Neutrophil (primary cell): ENCODE measurements around the gene SPATS2L.
A peak's percentile ranks its signal among the peaks of the same experiment; 100 is the strongest.

Experiments used
- H3K27ac ChIP-seq: fragments of 200-600 bp; sonication (generic); 2 replicates; pipeline ENCODE4 v1.5.1; 2016; ENCODE audit warnings: mild to moderate bottlenecking, moderate library complexity
- H3K27me3 ChIP-seq: fragments of 200-600 bp; sonication (generic); 2 replicates; pipeline ENCODE4 v1.6.0; 2016; ENCODE audit warnings: mild to moderate bottlenecking
- H3K36me3 ChIP-seq: fragments of 200-600 bp; sonication (generic); 2 replicates; pipeline ENCODE4 v1.5.1; 2017
- H3K4me1 ChIP-seq, 2 experiments: fragments of 200-600 bp in 1 of 2; sonication (generic) in 1 of 2; 1 replicate in 1 of 2; 2 replicates in 1 of 2; pipeline versions ENCODE4 v1.5.1 to v1.6.1; 2013 to 2016; ENCODE audit warnings: low read depth in 1 of 2, low read length in 1 of 2, mild to moderate bottlenecking in 1 of 2, moderate library complexity in 1 of 2; ENCODE audit not compliant: control insufficient read depth in 1 of 2, insufficient read depth in 1 of 2
- H3K4me3 ChIP-seq, 2 experiments: fragments of 200-600 bp in 1 of 2; sonication (generic) in 1 of 2; 1 replicate in 1 of 2; 2 replicates in 1 of 2; pipeline ENCODE4 v1.5.1; 2013 to 2016; ENCODE audit warnings: low read depth in 1 of 2, low read length in 1 of 2, mild to moderate bottlenecking in 1 of 2, moderate library complexity in 1 of 2
- H3K9me3 ChIP-seq: fragments of 200-600 bp; sonication (generic); 2 replicates; pipeline ENCODE4 v1.5.1; 2016
- CTCF ChIP-seq: fragments of 200-600 bp; sonication (generic); IDR thresholded peaks from 2 replicates; pipeline ENCODE4 v1.5.1; 2016; ENCODE audit warnings: antibody characterized with exemption

Gene SPATS2L

GRCh38 chr2:200302940-200303727, 3.4 kb upstream of the SPATS2L start:
- no peak overlapping the region for H3K4me3 ChIP-seq
- TF ChIP-seq CTCF, result no peak
- H3K27me3 ChIP-seq, result peaks cover 57% of the 10 kb centered on the region
- H3K4me1 ChIP-seq, result peaks cover 11 to 17% of the 10 kb centered on the region in 2 experiments
- H3K27ac ChIP-seq, result no peak overlapping the region
- no peaks in the 10 kb centered on the region for H3K9me3 ChIP-seq
- no peaks in the 10 kb centered on the region for H3K36me3 ChIP-seq

GRCh38 chr2:200305797-200306195, 697 bp upstream of the SPATS2L start:
- Histone ChIP-seq H3K36me3 (no peaks in the 10 kb centered on the region), H3K27ac (no peak overlapping the region), H3K4me3 (peak overlapping the region in 1 of 2 experiments; percentile 52), H3K4me1 (peaks cover 11 to 17% of the 10 kb centered on the region in 2 experiments), H3K9me3 (no peaks in the 10 kb centered on the region), H3K27me3 (peaks cover 84% of the 10 kb centered on the region)
- no peak for TF ChIP-seq CTCF

DNA sequence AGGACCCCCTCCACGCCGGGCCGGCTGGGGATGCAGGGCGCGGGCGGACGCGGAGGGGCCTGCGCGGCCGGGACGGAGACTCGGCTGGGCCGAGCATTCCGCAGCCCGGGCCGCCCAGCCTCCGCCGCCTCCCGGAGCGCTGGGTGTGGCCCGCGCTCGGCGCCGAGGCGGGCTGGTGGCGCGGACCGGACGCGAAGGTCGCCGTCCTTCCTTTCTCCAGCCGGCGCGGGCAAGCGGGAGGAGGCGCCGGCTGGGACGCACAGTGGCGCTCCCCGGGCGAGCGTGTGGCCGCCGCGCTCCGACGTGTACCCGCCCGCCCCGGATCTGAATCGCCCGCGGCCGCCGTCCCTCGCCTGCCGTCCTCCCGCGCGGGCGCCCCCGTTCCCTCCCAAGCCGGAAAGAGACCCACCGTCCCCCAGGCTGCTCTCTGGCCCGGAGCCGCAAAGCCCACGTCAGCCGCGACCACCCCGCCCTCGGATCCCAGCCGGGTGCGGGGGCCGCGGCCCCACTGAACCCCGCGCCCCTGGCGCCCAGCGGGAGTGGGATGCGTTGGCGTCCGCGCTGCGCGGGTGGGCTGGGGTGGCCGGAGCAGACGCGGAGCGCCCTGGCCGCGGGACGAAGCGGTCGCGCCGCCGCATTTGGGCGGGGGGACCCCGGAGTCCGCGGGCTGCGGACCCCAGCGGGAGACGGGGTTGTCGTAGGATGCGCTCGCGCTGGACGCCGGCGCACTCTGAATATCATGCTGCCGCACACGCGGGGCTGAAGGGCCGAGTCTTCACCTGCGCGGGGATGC, 634 bp downstream of the SPATS2L start:
- no peaks in the 10 kb centered on the region for H3K9me3 ChIP-seq
- H3K27ac ChIP-seq, result no peak overlapping the region
- no peaks in the 10 kb centered on the region for H3K36me3 ChIP-seq
- TF ChIP-seq CTCF, result no peak
- peaks cover 91% of the 10 kb centered on the region for H3K27me3 ChIP-seq
- peak overlapping the region; percentile 32 to 45 for H3K4me3 ChIP-seq
- H3K4me1 ChIP-seq, result peaks cover 11 to 17% of the 10 kb centered on the region in 2 experiments

- no peaks in the 10 kb centered on the region for H3K9me3 ChIP-seq
- H3K4me1 ChIP-seq, result peaks cover 11 to 17% of the 10 kb centered on the region in 2 experiments
- peaks cover 86% of the 10 kb centered on the region for H3K27me3 ChIP-seq
- no peak for TF ChIP-seq CTCF
- peak overlapping the region; percentile 32 to 45 for H3K4me3 ChIP-seq
- no peak overlapping the region for H3K27ac ChIP-seq
- H3K36me3 ChIP-seq, result no peaks in the 10 kb centered on the region
Observed at GRCh38 chr2:200307724-200308545, 1.4 kb downstream of the SPATS2L start.

DNA sequence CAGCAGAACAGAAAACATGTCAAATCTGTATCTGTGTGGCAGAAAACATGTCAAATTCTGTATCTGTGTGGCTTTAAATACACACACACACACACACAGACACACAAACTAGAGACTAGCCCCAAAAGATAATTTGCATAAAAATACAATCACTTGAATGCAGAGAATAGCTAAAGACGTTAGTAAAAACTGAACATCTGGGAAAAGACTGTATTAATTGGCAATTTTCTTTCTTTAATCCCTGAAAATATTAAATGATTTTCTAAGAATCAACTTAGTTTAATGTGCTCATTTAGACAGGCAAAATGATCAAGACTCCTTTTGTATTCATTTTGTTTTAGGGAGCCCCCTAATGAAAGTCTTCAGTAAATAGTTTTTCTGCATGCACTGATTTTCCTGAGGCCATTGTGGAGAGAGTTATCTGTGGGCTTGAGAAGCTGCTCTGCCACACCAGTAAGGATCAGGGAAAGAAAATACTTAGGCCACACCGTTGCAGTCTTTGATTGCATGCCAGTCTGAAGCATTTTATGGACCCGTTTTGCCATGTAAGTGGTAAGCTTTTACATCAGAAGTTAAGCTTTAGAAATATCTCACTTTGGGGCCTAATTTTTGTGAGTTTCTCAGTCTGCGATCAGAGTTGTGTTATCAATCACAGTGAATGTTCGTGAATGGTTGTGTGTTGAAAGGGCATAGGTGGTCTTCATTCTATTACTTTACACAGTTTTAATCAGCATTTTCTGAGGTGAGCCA, 2.2 kb downstream of the SPATS2L start:
- Histone ChIP-seq H3K27ac (no peak overlapping the region), H3K27me3 (peaks cover 78% of the 10 kb centered on the region), H3K4me1 (peaks cover 11 to 17% of the 10 kb centered on the region in 2 experiments), H3K4me3 (no peak overlapping the region), H3K9me3 (no peaks in the 10 kb centered on the region), H3K36me3 (no peaks in the 10 kb centered on the region)
- TF ChIP-seq CTCF, result no peak
